H9 (cell line): ENCODE data around the gene TENT5A. TPM values are rescaled to one million over a fixed set of nuclear protein-coding genes. Genes with fewer than 3 reads are reported as not detected.

Experiments
- DNase-seq: peaks from one replicate; pipeline ENCODE4 v3.0.0-alpha.2; 2017
- H2AFZ ChIP-seq: one replicate; pipeline ENCODE4 v1.6.1; 2013; ENCODE audit warnings: mild to moderate bottlenecking, low read length, control low read depth, moderate library complexity
- H2AK5ac ChIP-seq: 2 replicates; pipeline ENCODE4 v1.6.1; 2013; ENCODE audit warnings: low read length, control low read depth, mixed read lengths; ENCODE audit not compliant: insufficient read length
- H2BK120ac ChIP-seq: one replicate; pipeline ENCODE4 v1.6.1; 2013; ENCODE audit warnings: low read depth, mild to moderate bottlenecking, low read length, control low read depth, inconsistent platforms; ENCODE audit not compliant: poor library complexity, severe bottlenecking
- H2BK12ac ChIP-seq: 2 replicates; pipeline ENCODE4 v1.6.1; 2013; ENCODE audit warnings: low read length, control low read depth, mixed read lengths, low read depth; ENCODE audit not compliant: insufficient read length
- H2BK15ac ChIP-seq: 2 replicates; pipeline ENCODE4 v1.6.1; 2013; ENCODE audit warnings: low read depth, low read length, control low read depth
- H2BK20ac ChIP-seq: one replicate; pipeline ENCODE4 v1.6.1; 2013; ENCODE audit warnings: low read depth, mild to moderate bottlenecking, low read length, control low read depth, inconsistent platforms; ENCODE audit not compliant: poor library complexity, severe bottlenecking
- H2BK5ac ChIP-seq: 2 replicates; pipeline ENCODE4 v1.6.1; 2013; ENCODE audit warnings: low read length, control low read depth, mixed read lengths; ENCODE audit not compliant: insufficient read length
- H3K14ac ChIP-seq: 2 replicates; pipeline ENCODE4 v1.6.1; 2013; ENCODE audit warnings: low read length, control low read depth; ENCODE audit not compliant: insufficient read depth
- H3K18ac ChIP-seq: 2 replicates; pipeline ENCODE4 v1.6.1; 2013; ENCODE audit warnings: low read depth, mild to moderate bottlenecking, mixed read lengths, low read length, control low read depth; ENCODE audit not compliant: insufficient read length
- H3K23ac ChIP-seq: 2 replicates; pipeline ENCODE4 v1.6.1; 2013; ENCODE audit warnings: low read length, control low read depth, mixed read lengths, low read depth; ENCODE audit not compliant: insufficient read length
- H3K23me2 ChIP-seq: 2 replicates; pipeline ENCODE4 v1.6.1; 2013; ENCODE audit warnings: low read depth, mild to moderate bottlenecking, mixed read lengths, low read length, control low read depth; ENCODE audit not compliant: insufficient read length, poor library complexity, severe bottlenecking
- H3K27ac ChIP-seq: 2 replicates; pipeline ENCODE4 v1.5.1; 2013; ENCODE audit warnings: low read length, control low read depth, mixed read lengths, low read depth; ENCODE audit not compliant: insufficient read length
- H3K27me3 ChIP-seq: 2 replicates; pipeline ENCODE4 v1.6.1; 2013; ENCODE audit warnings: low read length, control low read depth, inconsistent platforms; ENCODE audit not compliant: insufficient read depth
- H3K4ac ChIP-seq: 2 replicates; pipeline ENCODE4 v1.6.1; 2013; ENCODE audit warnings: low read depth, mild to moderate bottlenecking, control low read depth, inconsistent platforms, low read length, moderate library complexity
- H3K4me1 ChIP-seq: 2 replicates; pipeline ENCODE4 v1.6.1; 2013; ENCODE audit warnings: low read length, control low read depth, inconsistent platforms; ENCODE audit not compliant: insufficient read depth
- H3K4me2 ChIP-seq: 2 replicates; pipeline ENCODE4 v1.6.1; 2013; ENCODE audit warnings: low read length, control low read depth, mixed read lengths; ENCODE audit not compliant: insufficient read length, insufficient read depth
- H3K56ac ChIP-seq: 2 replicates; pipeline ENCODE4 v1.6.1; 2013; ENCODE audit warnings: low read depth, mild to moderate bottlenecking, mixed read lengths, low read length, control low read depth; ENCODE audit not compliant: insufficient read length
- H3K79me1 ChIP-seq: 2 replicates; pipeline ENCODE4 v1.6.1; 2013; ENCODE audit warnings: low read depth, mild to moderate bottlenecking, moderate library complexity, low read length, control low read depth, inconsistent platforms; ENCODE audit not compliant: insufficient read depth, poor library complexity, severe bottlenecking
- H3K79me2 ChIP-seq: 2 replicates; pipeline ENCODE4 v1.6.1; 2013; ENCODE audit warnings: low read length, control low read depth, inconsistent platforms; ENCODE audit not compliant: insufficient read depth
- H3K9ac ChIP-seq: 2 replicates; pipeline ENCODE4 v1.6.1; 2013; ENCODE audit warnings: low read length, control low read depth, mixed read lengths; ENCODE audit not compliant: insufficient read length; ENCODE audit errors: extremely low read depth
- H3K9me3 ChIP-seq: one replicate; pipeline ENCODE4 v1.6.1; 2013; ENCODE audit warnings: low read depth, low read length, inconsistent platforms; ENCODE audit not compliant: control insufficient read depth
- H3T11ph ChIP-seq: one replicate; pipeline ENCODE4 v1.6.1; 2013; ENCODE audit warnings: mild to moderate bottlenecking, low read length, control low read depth, inconsistent platforms
- H4K20me1 ChIP-seq: one replicate; pipeline ENCODE4 v1.6.1; 2013; ENCODE audit not compliant: control insufficient read depth, insufficient read length, insufficient read depth
- H4K5ac ChIP-seq: 2 replicates; pipeline ENCODE4 v1.6.1; 2013; ENCODE audit warnings: low read depth, mild to moderate bottlenecking, mixed read lengths, low read length, control low read depth; ENCODE audit not compliant: insufficient read length
- H4K8ac ChIP-seq: replicated peaks from 2 replicates; pipeline ENCODE4 v1.6.1; 2013; ENCODE audit warnings: low read length, control low read depth, mixed read lengths, low read depth; ENCODE audit not compliant: insufficient read length
- H4K91ac ChIP-seq: 2 replicates; pipeline ENCODE4 v1.6.1; 2013; ENCODE audit warnings: low read depth, mild to moderate bottlenecking, moderate library complexity, mixed read lengths, low read length, control low read depth; ENCODE audit not compliant: insufficient read length
- H3K27ac Mint-ChIP-seq, 3 experiments: 2 replicates in 2 of 3; 3 replicates in 1 of 3; pipeline ENCODE4 v1.8.0; 2020 to 2021; ENCODE audit warnings: mixed read lengths in 3 of 3, mild to moderate bottlenecking in 1 of 3, moderate library complexity in 1 of 3
- H3K27me3 Mint-ChIP-seq: 2 replicates; pipeline ENCODE4 v1.8.0; 2021; ENCODE audit warnings: low read depth, mild to moderate bottlenecking, moderate library complexity, mixed read lengths
- H3K36me3 Mint-ChIP-seq, 3 experiments: 2 replicates in 2 of 3; 3 replicates in 1 of 3; pipeline ENCODE4 v1.8.0; 2020 to 2021; ENCODE audit warnings: low read depth in 3 of 3, mixed read lengths in 3 of 3; ENCODE audit not compliant: insufficient read depth in 1 of 3
- H3K4me1 Mint-ChIP-seq, 2 experiments: 2 replicates each; pipeline ENCODE4 v1.8.0; 2020; ENCODE audit warnings: mixed read lengths in 2 of 2
- H3K4me3 Mint-ChIP-seq, 2 experiments: 2 replicates in 1 of 2; 3 replicates in 1 of 2; pipeline ENCODE4 v1.8.0; 2020 to 2021; ENCODE audit warnings: mild to moderate bottlenecking in 2 of 2, mixed read lengths in 2 of 2, moderate library complexity in 1 of 2
- H3K9me3 Mint-ChIP-seq, 2 experiments: 2 replicates in 1 of 2; 3 replicates in 1 of 2; pipeline ENCODE4 v1.8.0; 2020; ENCODE audit warnings: mild to moderate bottlenecking in 2 of 2, mixed read lengths in 2 of 2, moderate library complexity in 1 of 2
- WGBS: extraction: QIAGEN DNeasy Blood & Tissue Kit; methylation state at CpG from one replicate; pipeline ENCODE4 v1.1.7; 2013; ENCODE audit warnings: missing lambda C conversion rate, low lambda C conversion rate, mixed read lengths; ENCODE audit not compliant: insufficient read length; ENCODE audit errors: extremely low coverage; 5-methylcytosine and 5-hydroxymethylcytosine counted together
- total RNA-seq: library from RNA; stranded (reverse); gene quantifications from 2 replicates; pipeline ENCODE4 v1.2.1, GENCODE V29; 2021
- TF ChIP-seq, protein P1 (sequence below): fragments of 200-600 bp; sonication (generic); conservative IDR thresholded peaks from 3 replicates; pipeline ENCODE4 v1.8.0; 2021; ENCODE audit warnings: antibody characterized with exemption, mild to moderate bottlenecking

TENT5A gene
- total RNA-seq, 1 experiment from 2014 or later: 1.4 TPM

- no peak overlapping the region for H2AK5ac ChIP-seq
- no peak overlapping the region for H3K4ac ChIP-seq
- no peaks in the 10 kb centered on the region for H3K23me2 ChIP-seq
- peaks cover 14 to 17% of the 10 kb centered on the region in 2 experiments for H3K4me1 Mint-ChIP-seq
- H4K5ac ChIP-seq: no peak overlapping the region
- H3K9me3 Mint-ChIP-seq: no peaks in the 10 kb centered on the region
- no peak for DNase-seq
- H3K9ac ChIP-seq: no peak overlapping the region
- H3K18ac ChIP-seq: no peak overlapping the region
- H3K4me1 ChIP-seq: no peaks in the 10 kb centered on the region
- H2BK12ac ChIP-seq: no peak overlapping the region
- H4K8ac ChIP-seq: no peak overlapping the region
- H3K56ac ChIP-seq: no peak overlapping the region
- no peaks in the 10 kb centered on the region for H3K9me3 ChIP-seq
- no peaks in the 10 kb centered on the region for H3K79me2 ChIP-seq
- H3K27me3 Mint-ChIP-seq: no peaks in the 10 kb centered on the region
- no peak overlapping the region for H3K27ac ChIP-seq
- no peak overlapping the region for H3K27ac Mint-ChIP-seq
- no CpG with 5 or more reads among the region's 2 CpGs for WGBS
- H2BK5ac ChIP-seq: no peak overlapping the region
- no peak overlapping the region for H2AFZ ChIP-seq
- no peak overlapping the region for H3K23ac ChIP-seq
- no peak overlapping the region for H3K14ac ChIP-seq
- no peak overlapping the region for H3T11ph ChIP-seq
- no peak overlapping the region for H4K91ac ChIP-seq
- H3K36me3 Mint-ChIP-seq: no peaks in the 10 kb centered on the region; a peak in 1 of 7 replicates
- no peak overlapping the region for H3K4me3 Mint-ChIP-seq
- no peak overlapping the region for H2BK120ac ChIP-seq
- H3K27me3 ChIP-seq: no peaks in the 10 kb centered on the region
- H3K79me1 ChIP-seq: no peaks in the 10 kb centered on the region
- TF ChIP-seq, protein P1, sequence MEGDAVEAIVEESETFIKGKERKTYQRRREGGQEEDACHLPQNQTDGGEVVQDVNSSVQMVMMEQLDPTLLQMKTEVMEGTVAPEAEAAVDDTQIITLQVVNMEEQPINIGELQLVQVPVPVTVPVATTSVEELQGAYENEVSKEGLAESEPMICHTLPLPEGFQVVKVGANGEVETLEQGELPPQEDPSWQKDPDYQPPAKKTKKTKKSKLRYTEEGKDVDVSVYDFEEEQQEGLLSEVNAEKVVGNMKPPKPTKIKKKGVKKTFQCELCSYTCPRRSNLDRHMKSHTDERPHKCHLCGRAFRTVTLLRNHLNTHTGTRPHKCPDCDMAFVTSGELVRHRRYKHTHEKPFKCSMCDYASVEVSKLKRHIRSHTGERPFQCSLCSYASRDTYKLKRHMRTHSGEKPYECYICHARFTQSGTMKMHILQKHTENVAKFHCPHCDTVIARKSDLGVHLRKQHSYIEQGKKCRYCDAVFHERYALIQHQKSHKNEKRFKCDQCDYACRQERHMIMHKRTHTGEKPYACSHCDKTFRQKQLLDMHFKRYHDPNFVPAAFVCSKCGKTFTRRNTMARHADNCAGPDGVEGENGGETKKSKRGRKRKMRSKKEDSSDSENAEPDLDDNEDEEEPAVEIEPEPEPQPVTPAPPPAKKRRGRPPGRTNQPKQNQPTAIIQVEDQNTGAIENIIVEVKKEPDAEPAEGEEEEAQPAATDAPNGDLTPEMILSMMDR: no peak
- no peak overlapping the region for H3K4me2 ChIP-seq
- no peak overlapping the region for H2BK20ac ChIP-seq
- no peak overlapping the region for H2BK15ac ChIP-seq
- H4K20me1 ChIP-seq: no peaks in the 10 kb centered on the region
These were observed 29.1 kb upstream of the TENT5A start for GRCh38 chr6:81781624-81782023.
